OCI-LY1 (cell line): ENCODE results near the gene DCAF15.
A peak's percentile ranks its signal among the peaks of the same experiment; 100 is the strongest.

Experiments
- H2AFZ ChIP-seq: fragments of 200-600 bp; sonication (generic), shearing (Covaris generic); 2 replicates; pipeline ENCODE4 v1.6.0; 2014; ENCODE audit warnings: antibody characterized with exemption, mild to moderate bottlenecking, low read length
- H3F3A ChIP-seq: fragments of 200-600 bp; sonication (generic), shearing (Covaris generic); 2 replicates; pipeline ENCODE4 v1.6.0; 2014; ENCODE audit warnings: mild to moderate bottlenecking, antibody characterized with exemption, low read length, moderate library complexity; ENCODE audit not compliant: insufficient read depth
- H3K27ac ChIP-seq: fragments of 200-600 bp; sonication (generic); 2 replicates; pipeline ENCODE4 v1.5.1; 2014; ENCODE audit warnings: low read length, mixed run types, mild to moderate bottlenecking, low read depth; ENCODE audit not compliant: poor library complexity, severe bottlenecking
- H3K27me3 ChIP-seq: fragments of 200-600 bp; sonication (generic); 2 replicates; pipeline ENCODE4 v1.6.0; 2014; ENCODE audit warnings: antibody characterized with exemption, mild to moderate bottlenecking, low read length, moderate library complexity; ENCODE audit not compliant: insufficient read depth
- H3K36me3 ChIP-seq: fragments of 200-600 bp; sonication (generic); 2 replicates; pipeline ENCODE4 v1.6.1; 2014; ENCODE audit warnings: mild to moderate bottlenecking, antibody characterized with exemption, low read length, moderate library complexity, mixed read lengths; ENCODE audit not compliant: insufficient read depth
- H3K4me1 ChIP-seq: fragments of 200-600 bp; sonication (generic); 2 replicates; pipeline ENCODE4 v1.5.1; 2014; ENCODE audit warnings: mild to moderate bottlenecking, low read length, moderate library complexity; ENCODE audit not compliant: insufficient read depth, severe bottlenecking
- H3K4me2 ChIP-seq: fragments of 200-600 bp; sonication (generic), shearing (Covaris generic); 2 replicates; pipeline ENCODE4 v1.6.1; 2014; ENCODE audit warnings: low read length
- H3K4me3 ChIP-seq: fragments of 200-600 bp; sonication (generic); 2 replicates; pipeline ENCODE4 v1.5.1; 2014; ENCODE audit warnings: low read length, low read depth, mild to moderate bottlenecking, mixed read lengths; ENCODE audit not compliant: poor library complexity, severe bottlenecking
- H3K79me2 ChIP-seq: fragments of 200-600 bp; shearing (Covaris generic); 2 replicates; pipeline ENCODE4 v1.6.1; 2016; ENCODE audit warnings: mixed run types, low read length, mixed read lengths; ENCODE audit not compliant: insufficient read depth
- H3K9ac ChIP-seq: fragments of 200-600 bp; sonication (generic), shearing (Covaris generic); 2 replicates; pipeline ENCODE4 v1.6.1; 2014; ENCODE audit warnings: mild to moderate bottlenecking, low read length, mixed read lengths
- H3K9me2 ChIP-seq: fragments of 200-600 bp; sonication (generic), shearing (Covaris generic); 2 replicates; pipeline ENCODE4 v1.6.1; 2014; ENCODE audit warnings: low read depth, mild to moderate bottlenecking, low read length, mixed read lengths
- H3K9me3 ChIP-seq: fragments of 200-600 bp; shearing (Covaris generic); 2 replicates; pipeline ENCODE4 v1.6.1; 2014; ENCODE audit warnings: low read length, mixed read lengths
- H4K20me1 ChIP-seq: fragments of 200-600 bp; sonication (generic), shearing (Covaris generic); 2 replicates; pipeline ENCODE4 v1.6.0; 2016; ENCODE audit warnings: mild to moderate bottlenecking, low read length; ENCODE audit not compliant: insufficient read depth
- EZH2 ChIP-seq: fragments of 200-600 bp; sonication (generic), shearing (Covaris generic); IDR thresholded peaks from 2 replicates; pipeline ENCODE4 v1.8.0; 2017; ENCODE audit warnings: borderline replicate concordance, mixed run types, mild to moderate bottlenecking, antibody characterized with exemption, low read length, moderate library complexity, mixed read lengths
- TF ChIP-seq, protein P1 (sequence below): fragments of 200-600 bp; sonication (generic), shearing (Covaris generic); IDR thresholded peaks from 2 replicates; pipeline ENCODE4 v1.5.1; 2017; ENCODE audit warnings: mild to moderate bottlenecking, antibody characterized with exemption, low read length, moderate library complexity, mixed read lengths

The DCAF15 gene

DNA sequence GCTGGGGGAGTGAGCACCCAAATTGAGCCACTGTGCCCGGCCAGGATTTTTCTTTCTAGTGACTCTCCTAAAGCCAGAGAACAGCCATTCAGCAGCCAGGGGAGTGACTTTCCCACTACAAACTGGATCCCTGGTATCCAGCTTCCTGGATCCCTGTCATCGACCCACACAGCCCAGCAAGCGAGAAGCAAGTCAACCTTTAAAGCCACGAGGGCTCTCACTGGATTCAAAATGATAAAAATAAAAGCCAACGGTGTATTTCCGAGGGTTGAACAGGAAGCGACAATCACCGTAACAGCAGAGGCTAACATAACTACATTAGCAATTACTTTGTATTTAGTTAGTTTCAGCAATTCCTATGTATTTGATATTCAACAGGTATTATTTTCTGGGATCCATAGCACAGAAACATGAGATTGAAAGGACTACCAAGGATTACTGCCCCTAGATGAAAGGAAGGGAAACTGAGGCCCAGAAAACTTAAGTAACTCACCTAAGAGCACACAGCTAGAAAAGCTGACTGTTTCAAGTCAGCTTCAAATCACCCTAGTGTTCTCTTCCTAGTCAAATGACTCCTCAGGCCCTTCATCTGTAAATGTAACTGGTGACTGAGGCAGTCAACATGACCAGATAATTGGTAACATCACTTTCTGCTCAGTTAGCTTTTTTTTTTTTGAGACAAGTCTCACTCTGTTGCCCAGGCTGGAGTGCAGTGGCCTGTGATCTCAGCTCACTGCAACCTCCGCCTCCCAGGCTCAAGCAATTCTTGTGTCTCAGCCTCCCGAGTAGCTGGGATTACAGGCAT is 51.1 kb downstream of the DCAF15 start:
- peak overlapping the region; percentile 51 for H3K9ac ChIP-seq
- H3K27ac ChIP-seq: peak overlapping the region; percentile 92
- peak overlapping the region; percentile 33 for H3K4me2 ChIP-seq

DNA sequence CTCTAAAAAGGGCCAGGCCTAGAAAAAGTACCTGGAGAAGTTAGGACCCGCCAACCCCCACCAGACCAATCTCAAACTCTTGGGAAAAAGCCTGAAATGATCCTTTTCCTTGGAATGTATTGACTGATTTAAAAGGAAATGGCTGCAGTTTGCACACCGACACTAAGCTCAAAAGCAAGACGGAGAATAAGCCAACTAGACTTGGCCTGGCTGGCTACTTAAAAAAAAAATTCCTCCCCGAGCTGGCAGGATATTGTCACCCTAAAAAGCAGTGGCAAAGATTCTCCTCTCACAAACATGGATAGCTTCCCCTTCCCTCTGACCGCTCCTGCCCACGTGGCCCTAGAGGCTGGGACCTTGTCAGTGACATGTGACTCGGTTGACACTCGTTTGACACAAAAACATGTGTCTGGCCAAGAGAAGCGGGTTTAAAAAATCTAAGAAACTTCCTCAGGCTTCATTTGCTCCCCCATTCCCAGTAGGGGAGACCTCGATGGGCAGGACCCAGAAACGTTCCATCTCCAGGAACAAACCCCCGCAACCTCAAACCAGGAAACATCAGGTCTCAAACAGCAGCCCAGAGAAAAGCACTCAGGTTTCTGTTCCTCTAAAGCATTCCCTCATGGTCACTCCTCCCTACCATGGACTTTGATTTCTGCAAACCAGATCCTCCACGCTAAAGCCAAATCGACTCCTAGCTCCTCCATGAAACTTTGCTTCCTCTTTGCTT is 52.5 kb downstream of the DCAF15 start:
- Histone ChIP-seq H3K9me3 (no peaks in the 10 kb centered on the region), H3K79me2 (no peaks in the 10 kb centered on the region), H3K36me3 (no peaks in the 10 kb centered on the region), H3K9ac (peak overlapping the region; percentile 61), H3K9me2 (no peaks in the 10 kb centered on the region), H3K27me3 (no peaks in the 10 kb centered on the region), H3K4me2 (peak overlapping the region; percentile 94), H3K4me1 (peaks cover 52% of the 10 kb centered on the region), H3K27ac (peak overlapping the region; percentile 92), H2AFZ (0 out of 2 replicates have a peak overlapping the region, but pooled peaks have one; percentile 6), H4K20me1 (no peaks in the 10 kb centered on the region), H3F3A (no peaks in the 10 kb centered on the region; the same call in 1 of the 2 replicates), H3K4me3 (peak overlapping the region; percentile 86)
- no peak for TF ChIP-seq EZH2
- TF ChIP-seq, protein P1, sequence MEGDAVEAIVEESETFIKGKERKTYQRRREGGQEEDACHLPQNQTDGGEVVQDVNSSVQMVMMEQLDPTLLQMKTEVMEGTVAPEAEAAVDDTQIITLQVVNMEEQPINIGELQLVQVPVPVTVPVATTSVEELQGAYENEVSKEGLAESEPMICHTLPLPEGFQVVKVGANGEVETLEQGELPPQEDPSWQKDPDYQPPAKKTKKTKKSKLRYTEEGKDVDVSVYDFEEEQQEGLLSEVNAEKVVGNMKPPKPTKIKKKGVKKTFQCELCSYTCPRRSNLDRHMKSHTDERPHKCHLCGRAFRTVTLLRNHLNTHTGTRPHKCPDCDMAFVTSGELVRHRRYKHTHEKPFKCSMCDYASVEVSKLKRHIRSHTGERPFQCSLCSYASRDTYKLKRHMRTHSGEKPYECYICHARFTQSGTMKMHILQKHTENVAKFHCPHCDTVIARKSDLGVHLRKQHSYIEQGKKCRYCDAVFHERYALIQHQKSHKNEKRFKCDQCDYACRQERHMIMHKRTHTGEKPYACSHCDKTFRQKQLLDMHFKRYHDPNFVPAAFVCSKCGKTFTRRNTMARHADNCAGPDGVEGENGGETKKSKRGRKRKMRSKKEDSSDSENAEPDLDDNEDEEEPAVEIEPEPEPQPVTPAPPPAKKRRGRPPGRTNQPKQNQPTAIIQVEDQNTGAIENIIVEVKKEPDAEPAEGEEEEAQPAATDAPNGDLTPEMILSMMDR: no peak

More for the DNA sequence above, 51.1 kb downstream of the DCAF15 start:
- Histone ChIP-seq H3K4me1 (peaks cover 52% of the 10 kb centered on the region), H3K36me3 (peaks cover 8% of the 10 kb centered on the region), H3K4me3 (peak overlapping the region; percentile 10), H4K20me1 (no peaks in the 10 kb centered on the region), H3F3A (no peaks in the 10 kb centered on the region; the same call in 1 of the 2 replicates), H3K9me3 (0 out of 2 replicates have a peak, but pooled peaks cover 7% of the 10 kb centered on the region), H2AFZ (peak overlapping the region; percentile 0; the same call in 1 of the 2 replicates), H3K27me3 (no peaks in the 10 kb centered on the region), H3K9me2 (no peaks in the 10 kb centered on the region), H3K79me2 (no peaks in the 10 kb centered on the region)
- TF ChIP-seq, protein P1: no peak
- no peak for TF ChIP-seq EZH2

DNA sequence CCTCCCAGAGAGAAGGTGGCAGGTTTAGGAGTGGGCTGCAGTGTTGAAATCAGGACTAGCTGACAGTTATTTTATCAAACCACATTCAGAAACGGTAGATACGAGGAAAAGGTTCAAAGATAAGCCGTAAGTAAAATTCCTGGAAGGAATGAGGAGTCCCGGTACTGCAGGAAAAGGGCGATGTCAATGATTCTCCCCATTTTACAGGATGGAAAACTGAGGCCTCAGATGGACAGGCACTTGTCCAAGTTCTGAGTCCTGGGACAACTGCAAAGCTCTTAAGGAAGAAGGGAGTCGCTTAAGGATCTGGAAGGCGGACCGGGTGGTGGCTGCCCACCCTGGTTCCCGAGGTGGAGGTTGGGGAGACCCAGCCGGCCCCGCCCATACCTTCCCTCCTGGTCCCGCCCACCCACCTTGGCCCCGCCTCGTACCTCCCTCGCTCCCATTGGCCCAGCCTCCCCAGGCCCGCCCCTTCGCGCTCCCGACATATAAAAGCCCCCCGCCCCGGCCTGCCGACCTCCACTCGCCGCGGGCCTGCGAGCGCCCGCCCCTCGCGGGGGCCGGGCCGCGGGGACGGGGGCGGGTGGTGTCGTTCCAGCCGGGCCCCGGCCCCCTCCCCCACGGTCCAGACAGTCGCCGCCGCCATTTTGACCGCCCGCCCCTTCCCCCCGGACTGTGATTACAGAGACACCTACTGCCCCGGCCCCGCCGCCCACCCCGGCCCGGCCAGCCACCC is 53.2 kb downstream of the DCAF15 start:
- peak overlapping the region; percentile 61 for H3K9ac ChIP-seq
- H2AFZ ChIP-seq: no peak overlapping the region
- TF ChIP-seq, protein P1: no peak
- no peak for TF ChIP-seq EZH2
- peak overlapping the region; percentile 86 for H3K4me3 ChIP-seq
- H3F3A ChIP-seq: no peaks in the 10 kb centered on the region; the same call in 1 of the 2 replicates
- no peaks in the 10 kb centered on the region for H3K27me3 ChIP-seq
- H4K20me1 ChIP-seq: no peaks in the 10 kb centered on the region
- H3K9me3 ChIP-seq: no peaks in the 10 kb centered on the region
- no peaks in the 10 kb centered on the region for H3K9me2 ChIP-seq
- peaks cover 52% of the 10 kb centered on the region for H3K4me1 ChIP-seq
- H3K36me3 ChIP-seq: no peaks in the 10 kb centered on the region
- no peaks in the 10 kb centered on the region for H3K79me2 ChIP-seq
- peak overlapping the region; percentile 94 for H3K4me2 ChIP-seq
- H3K27ac ChIP-seq: peak overlapping the region; percentile 92
